ENCODE results near the gene RYR1. TPM values are rescaled to one million over a fixed set of nuclear protein-coding genes. Genes with fewer than 3 reads are reported as not detected.

Gene RYR1
- total RNA-seq, 2 experiments from 2014 or later: 0.20 to 1.2 TPM

DNA sequence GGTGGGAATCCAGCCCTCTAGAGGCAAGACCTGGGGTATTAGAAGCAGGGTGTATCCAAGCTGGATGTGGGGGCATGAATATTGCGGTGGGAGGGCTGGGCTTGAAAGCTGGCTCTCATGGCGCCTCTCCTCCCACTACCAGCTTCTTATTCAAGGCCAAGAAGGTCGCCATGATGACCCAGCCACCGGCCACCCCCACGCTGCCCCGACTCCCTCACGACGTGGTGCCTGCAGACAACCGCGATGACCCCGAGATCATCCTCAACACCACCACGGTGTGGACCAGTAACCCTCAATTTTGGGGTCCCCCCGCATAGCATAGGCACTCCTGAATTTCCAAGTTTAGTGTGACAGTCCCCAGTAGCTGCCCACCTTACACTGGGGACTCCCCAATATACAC, 41.7 kb downstream of the RYR1 start:
- DNase-seq: no peak
- H3K4me1 Mint-ChIP-seq (ENCODE audit: low read depth): no peaks in the 10 kb centered on the region
- Histone ChIP-seq H3K27ac (ENCODE audit: low read depth in 1 of 2, low read length in 2 of 2) (no peak overlapping the region), H3K4me1 (ENCODE audit: insufficient read depth, low read length) (no peaks in the 10 kb centered on the region), H3K27me3 (ENCODE audit: control insufficient read depth in 1 of 2, insufficient read depth in 2 of 2, low read length in 2 of 2) (no peaks in the 10 kb centered on the region), H3K4me3 (ENCODE audit: low read length) (no peak overlapping the region), H3K9me3 (ENCODE audit: control insufficient read depth in 1 of 2, insufficient read depth in 1 of 2, low read length in 2 of 2) (no peaks in the 10 kb centered on the region), H3K36me3 (ENCODE audit: insufficient read depth, low read length) (no peaks in the 10 kb centered on the region)
- CTCF ChIA-PET: no interaction called here
- ATAC-seq (ENCODE audit: poor library complexity): no peak
- intact Hi-C loops (cut with DNase I, micrococcal nuclease): no loop called here
- no peak overlapping the region for H3K4me3 Mint-ChIP-seq
- TF ChIP-seq, protein P1, sequence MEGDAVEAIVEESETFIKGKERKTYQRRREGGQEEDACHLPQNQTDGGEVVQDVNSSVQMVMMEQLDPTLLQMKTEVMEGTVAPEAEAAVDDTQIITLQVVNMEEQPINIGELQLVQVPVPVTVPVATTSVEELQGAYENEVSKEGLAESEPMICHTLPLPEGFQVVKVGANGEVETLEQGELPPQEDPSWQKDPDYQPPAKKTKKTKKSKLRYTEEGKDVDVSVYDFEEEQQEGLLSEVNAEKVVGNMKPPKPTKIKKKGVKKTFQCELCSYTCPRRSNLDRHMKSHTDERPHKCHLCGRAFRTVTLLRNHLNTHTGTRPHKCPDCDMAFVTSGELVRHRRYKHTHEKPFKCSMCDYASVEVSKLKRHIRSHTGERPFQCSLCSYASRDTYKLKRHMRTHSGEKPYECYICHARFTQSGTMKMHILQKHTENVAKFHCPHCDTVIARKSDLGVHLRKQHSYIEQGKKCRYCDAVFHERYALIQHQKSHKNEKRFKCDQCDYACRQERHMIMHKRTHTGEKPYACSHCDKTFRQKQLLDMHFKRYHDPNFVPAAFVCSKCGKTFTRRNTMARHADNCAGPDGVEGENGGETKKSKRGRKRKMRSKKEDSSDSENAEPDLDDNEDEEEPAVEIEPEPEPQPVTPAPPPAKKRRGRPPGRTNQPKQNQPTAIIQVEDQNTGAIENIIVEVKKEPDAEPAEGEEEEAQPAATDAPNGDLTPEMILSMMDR (IDR thresholded peaks at IDR 0.05): no peak
- no peak overlapping the region for H3K27ac Mint-ChIP-seq
- no peaks in the 10 kb centered on the region for H3K27me3 Mint-ChIP-seq
- POLR2A ChIA-PET: no interaction called here
- no peaks in the 10 kb centered on the region for H3K9me3 Mint-ChIP-seq
- no peaks in the 10 kb centered on the region for H3K36me3 Mint-ChIP-seq (ENCODE audit: low read depth)

DNA sequence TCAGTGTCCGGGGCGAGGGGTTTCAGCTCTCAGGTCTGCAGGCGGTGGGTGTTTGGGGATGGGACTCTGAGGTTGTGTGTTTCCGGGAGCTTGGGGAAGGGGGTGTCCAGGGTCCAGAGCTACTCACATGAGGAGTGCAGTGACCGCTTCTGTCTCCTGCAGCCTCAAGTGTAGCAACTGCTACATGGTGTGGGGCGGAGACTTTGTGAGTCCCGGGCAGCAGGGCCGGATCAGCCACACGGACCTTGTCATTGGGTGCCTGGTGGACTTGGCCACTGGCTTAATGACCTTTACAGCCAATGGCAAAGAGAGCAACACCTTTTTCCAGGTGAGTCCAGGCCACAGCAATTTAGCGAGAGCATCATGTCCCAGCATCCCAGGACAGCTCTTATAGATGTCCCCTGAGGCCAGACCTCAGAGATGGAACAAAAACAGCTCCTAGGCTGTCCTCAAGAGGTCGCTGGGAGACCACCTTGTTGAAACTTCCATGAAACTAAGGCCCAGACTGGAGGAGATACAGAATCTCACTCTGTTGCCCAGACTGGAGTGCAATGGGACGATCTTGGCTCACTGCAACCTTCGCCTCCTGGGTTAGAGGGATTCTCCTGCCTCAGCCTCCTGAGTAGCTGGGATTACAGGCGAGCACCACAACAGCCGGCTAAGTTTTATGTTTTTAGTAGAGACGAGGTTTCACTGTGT, 44.9 kb downstream of the RYR1 start:
- intact Hi-C loops (cut with DNase I, micrococcal nuclease): no loop called here
- ChIA-PET POLR2A (interaction anchor here (1.1 kb wide), 1 partner anchor 76 kb away, joined by 3 read pairs; the partner anchor contains the start of gene FAM98C), CTCF (no interaction called here)
- Histone ChIP-seq H3K9me3 (ENCODE audit: control insufficient read depth in 1 of 2, insufficient read depth in 1 of 2, low read length in 2 of 2) (no peaks in the 10 kb centered on the region), H3K4me3 (ENCODE audit: low read length) (no peak overlapping the region), H3K27ac (ENCODE audit: low read depth in 1 of 2, low read length in 2 of 2) (no peak overlapping the region), H3K36me3 (ENCODE audit: insufficient read depth, low read length) (no peaks in the 10 kb centered on the region), H3K4me1 (ENCODE audit: insufficient read depth, low read length) (no peaks in the 10 kb centered on the region), H3K27me3 (ENCODE audit: control insufficient read depth in 1 of 2, insufficient read depth in 2 of 2, low read length in 2 of 2) (no peaks in the 10 kb centered on the region)
- Mint-ChIP-seq H3K27ac (no peak overlapping the region), H3K4me3 (no peak overlapping the region), H3K9me3 (no peaks in the 10 kb centered on the region), H3K36me3 (ENCODE audit: low read depth) (no peaks in the 10 kb centered on the region), H3K4me1 (ENCODE audit: low read depth) (no peaks in the 10 kb centered on the region), H3K27me3 (no peaks in the 10 kb centered on the region)
- ATAC-seq (ENCODE audit: poor library complexity) (no peak), DNase-seq (peak in 3 of 14 experiments; percentile 5 to 13 (median 7))
- TF ChIP-seq, protein P1 (IDR thresholded peaks at IDR 0.05): no peak

DNA sequence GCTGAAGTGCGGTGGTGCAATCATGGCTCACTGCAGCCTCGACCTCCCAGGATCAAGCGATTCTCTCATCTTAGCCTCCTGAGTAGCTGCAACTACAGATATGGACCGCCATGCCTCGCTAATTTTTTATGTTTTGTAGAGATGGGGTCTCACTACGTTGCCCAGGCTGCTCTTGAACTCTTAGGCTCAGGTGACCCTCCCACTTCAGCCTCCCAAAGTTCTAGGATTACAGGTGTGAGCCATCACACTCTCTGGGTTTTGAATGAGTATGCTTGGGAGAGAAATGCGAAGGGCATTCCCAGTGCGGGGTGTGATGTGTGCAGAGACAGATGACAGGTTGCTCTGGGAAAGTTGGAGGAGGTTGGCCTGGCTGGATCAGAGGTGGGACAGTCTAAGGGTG, 49.0 kb downstream of the RYR1 start:
- H3K27me3 ChIP-seq (ENCODE audit: control insufficient read depth in 1 of 2, insufficient read depth in 2 of 2, low read length in 2 of 2): no peaks in the 10 kb centered on the region
- Mint-ChIP-seq H3K27ac (no peak overlapping the region), H3K9me3 (no peaks in the 10 kb centered on the region), H3K4me1 (ENCODE audit: low read depth) (no peaks in the 10 kb centered on the region), H3K27me3 (no peaks in the 10 kb centered on the region), H3K36me3 (ENCODE audit: low read depth) (no peaks in the 10 kb centered on the region), H3K4me3 (no peak overlapping the region)
- H3K4me3 ChIP-seq (ENCODE audit: low read length): no peak overlapping the region
- POLR2A ChIA-PET: no interaction called here
- no peaks in the 10 kb centered on the region for H3K9me3 ChIP-seq (ENCODE audit: control insufficient read depth in 1 of 2, insufficient read depth in 1 of 2, low read length in 2 of 2)
- DNase-seq (no peak), ATAC-seq (ENCODE audit: poor library complexity) (no peak)
- H3K36me3 ChIP-seq (ENCODE audit: insufficient read depth, low read length): no peaks in the 10 kb centered on the region
- intact Hi-C loops (cut with DNase I, micrococcal nuclease): no loop called here
- CTCF ChIA-PET: no interaction called here
- TF ChIP-seq, protein P1 (IDR thresholded peaks at IDR 0.05): no peak
- H3K27ac ChIP-seq (ENCODE audit: low read depth in 1 of 2, low read length in 2 of 2): no peak overlapping the region
- no peaks in the 10 kb centered on the region for H3K4me1 ChIP-seq (ENCODE audit: insufficient read depth, low read length)

Measured in CD4-positive, alpha-beta T cell (primary cell).